ENCODE results near the gene PYGM. TPM values are rescaled to one million over a fixed set of nuclear protein-coding genes. Genes with fewer than 3 reads are reported as not detected.

PYGM gene
- total and polyA plus RNA-seq, 2 of the 8 experiments (the other 6 are each of a cell fraction or from before 2014, with no cell fraction given): 9.6 to 10.0 TPM

GRCh38 chr11:64765851-64766665, 6.3 kb upstream of the PYGM start:
- ChIA-PET POLR2A (ENCODE audit: partially characterized antibody) (interaction anchor here (0.9 to 42.9 kb wide), 3 partner anchors 0 to 20 kb away, joined by 3 to 1087 read pairs (median 1087); partner anchors contain the start of genes PYGM, RASGRP2 and SF1), CTCF (ENCODE audit: partially characterized antibody) (interaction anchor here (0.6 to 23.6 kb wide), 6 partner anchors 8 to 378 kb away, joined by 3 to 376 read pairs (median 6); partner anchors contain the start of genes RASGRP2 and SF1)

More at GRCh38 chr11:64765851-64766665, 6.3 kb upstream of the PYGM start:
- no peak overlapping the region for H3K9ac ChIP-seq (replicated peaks in 1 of 4; ENCODE audit: extremely low read depth in 1 of 4, low read depth in 3 of 4, low read length in 3 of 4)
- H4K8ac ChIP-seq (ENCODE audit: extremely low read depth, insufficient read depth, low read length): peak overlapping the region; percentile 89
- TF ChIP-seq GABPA (IDR thresholded peaks at IDR 0.05; ENCODE audit: borderline replicate concordance, insufficient read depth, low read length): no peak
- TF ChIP-seq BCL11A (IDR thresholded peaks at IDR 0.05; ENCODE audit: low read depth in 2 of 2, low read length in 2 of 2): no peak
- peak; percentile 51 for TF ChIP-seq POLR2AphosphoS5 (IDR thresholded peaks at IDR 0.05; ENCODE audit: low read depth, low read length)
- no peak for TF ChIP-seq POU5F1 (IDR thresholded peaks at IDR 0.05; ENCODE audit: low read depth, low read length)
- no peak overlapping the region for H2AK5ac ChIP-seq (ENCODE audit: low read depth, low read length)
- FAIRE-seq (no peak), DNase-seq (ENCODE audit: low read depth in 1 of 2, low spot score in 2 of 2) (no peak)
- no peak overlapping the region for H3K18ac ChIP-seq (ENCODE audit: extremely low read depth, low read length)
- 91% methylated on average over 28 of the region's 42 CpGs; no CpG with 5 or more reads in 1 of the 2 experiments for WGBS, 2 experiments (ENCODE audit: extremely low coverage in 1 of 2, insufficient coverage in 1 of 2, insufficient read length in 1 of 2, insufficient replicate concordance in 2 of 2, low coverage in 1 of 2, low lambda C conversion rate in 2 of 2, missing lambda C conversion rate in 1 of 2)
- H3K23ac ChIP-seq (ENCODE audit: insufficient read length): no peak overlapping the region
- no peak overlapping the region for H3K4me3 ChIP-seq (ENCODE audit: extremely low read depth in 1 of 4, insufficient read depth in 2 of 4, low read depth in 3 of 4, low read length in 4 of 4)
- no peak overlapping the region for H2BK120ac ChIP-seq (replicated peaks; ENCODE audit: low read depth, low read length)
- no peak overlapping the region; the same call in 1 of the 2 replicates for H3K27ac ChIP-seq (ENCODE audit: low read depth, low read length)
- no peak overlapping the region for H2BK20ac ChIP-seq (ENCODE audit: low read length)
- no peak overlapping the region; the same call in 1 of the 2 replicates for H2BK12ac ChIP-seq (ENCODE audit: low read depth, low read length)
- peaks cover 49 to 75% (median 64%) of the 10 kb centered on the region in 4 experiments for H3K36me3 ChIP-seq (ENCODE audit: control insufficient read depth in 2 of 4, insufficient read depth in 4 of 4, low read length in 3 of 4)
- peaks cover 0 to 22% of the 10 kb centered on the region in 2 experiments; a peak in 1 of 4 replicates for H3K79me2 ChIP-seq (ENCODE audit: control insufficient read depth in 1 of 2, insufficient read depth in 2 of 2, low read length in 2 of 2)
- H3K4ac ChIP-seq (replicated peaks; ENCODE audit: insufficient read length, low read depth, low read length): no peak overlapping the region
- no peak overlapping the region for H2AFZ ChIP-seq (ENCODE audit: low read length)
- peaks cover 3% of the 10 kb centered on the region for H3K79me1 ChIP-seq (ENCODE audit: low read depth, low read length)
- peaks cover 21 to 33% of the 10 kb centered on the region in 2 experiments for H4K20me1 ChIP-seq (replicated peaks in 1 of 2; ENCODE audit: control insufficient read depth in 1 of 2, insufficient read depth in 2 of 2, low read length in 2 of 2)
- no peak overlapping the region for H2BK5ac ChIP-seq (ENCODE audit: low read depth, low read length)
- H2BK15ac ChIP-seq (ENCODE audit: low read length): 0 out of 2 replicates have a peak overlapping the region, but pooled peaks have one; percentile 53
- H3K27me3 ChIP-seq (replicated peaks in 1 of 4; ENCODE audit: control insufficient read depth in 3 of 4, extremely low read depth in 1 of 4, insufficient read depth in 3 of 4, low read length in 3 of 4): no peaks in the 10 kb centered on the region; a peak in 1 of 7 replicates
- H4K91ac ChIP-seq (replicated peaks; ENCODE audit: insufficient read length, low read length): no peak overlapping the region
- H3K14ac ChIP-seq (ENCODE audit: insufficient read length): no peak overlapping the region
- peak overlapping the region in 1 of 2 experiments; percentile 70; a peak in 1 of 4 replicates for H3K4me2 ChIP-seq (ENCODE audit: insufficient read depth in 1 of 2, low read depth in 2 of 2, low read length in 2 of 2)
- H3K4me1 ChIP-seq (replicated peaks in 1 of 4; ENCODE audit: control insufficient read depth in 3 of 4, insufficient read depth in 4 of 4, low read length in 3 of 4): peaks cover 21 to 52% (median 44%) of the 10 kb centered on the region in 4 experiments
- no peaks in the 10 kb centered on the region for H3K23me2 ChIP-seq (ENCODE audit: low read depth, low read length)
- H3K9me3 ChIP-seq (ENCODE audit: insufficient read depth in 2 of 2, low read depth in 1 of 2, low read length in 1 of 2): no peaks in the 10 kb centered on the region
- no peak overlapping the region for H3K56ac ChIP-seq (replicated peaks; ENCODE audit: insufficient read length, low read depth, low read length)
- no peak overlapping the region for H4K5ac ChIP-seq (ENCODE audit: insufficient read length, low read depth, low read length)
